BJ (cell line): ENCODE data around the gene IDS. TPM values are rescaled to one million over a fixed set of nuclear protein-coding genes. Genes with fewer than 3 reads are reported as not detected.
"Not testable (repeated sequence)": the region's sequence is repeated elsewhere in the genome, so short reads cannot be mapped to it uniquely, and the experiment has no call there.

ENCODE experiments used
- CTCF ChIA-PET: fragments of 350-600 bp; formaldehyde crosslinking; extraction: SDS; loops from one replicate; lab custom pipeline; 2021; ENCODE audit warnings: antibody characterized with exemption, inconsistent platforms; lab: Yijun Ruan, JAX
- POLR2A ChIA-PET: fragments of 300-600 bp; sonication (Branson Sonifier 250); formaldehyde crosslinking; extraction: SDS; loops from one replicate; lab custom pipeline; 2021; ENCODE audit warnings: antibody characterized with exemption; lab: Charles Lee
- DNase-seq: peaks from one replicate; pipeline ENCODE4 v3.0.0-alpha.2; 2011; ENCODE audit warnings: low read depth
- H3K27me3 ChIP-seq: 2 replicates; pipeline ENCODE4 v1.6.0; 2011; ENCODE audit warnings: low read length; ENCODE audit not compliant: control insufficient read depth, insufficient read depth
- H3K36me3 ChIP-seq: 2 replicates; pipeline ENCODE4 v1.5.1; 2011; ENCODE audit warnings: low read length; ENCODE audit not compliant: control insufficient read depth, insufficient read depth
- H3K4me3 ChIP-seq: 2 replicates; pipeline ENCODE4 v1.5.1; 2011; ENCODE audit warnings: low read depth, mild to moderate bottlenecking, control low read depth, low read length
- CTCF ChIP-seq: IDR thresholded peaks from 2 replicates; pipeline ENCODE4 v1.5.1; 2011; ENCODE audit warnings: low read depth, mild to moderate bottlenecking, control low read depth, inconsistent platforms, low read length, moderate library complexity; ENCODE audit not compliant: insufficient read depth
- polyA plus RNA-seq: library from polyadenylated mRNA; depleted of rRNA; stranded (reverse); fragments of >200 nt; gene quantifications from 2 replicates; pipeline ENCODE4 v1.2.3, GENCODE V29; 2011

IDS gene
- polyA plus RNA-seq, 1 experiment, result 108 TPM

- TF ChIP-seq CTCF, result no peak
- no peaks in the 10 kb centered on the region for H3K27me3 ChIP-seq
- H3K36me3 ChIP-seq, result no peaks in the 10 kb centered on the region
- H3K4me3 ChIP-seq, result peak overlapping the region; percentile 54
- peak; percentile 85 for DNase-seq
- CTCF ChIA-PET, result interaction anchor here (1.3 to 2.3 kb wide), 2 partner anchors 11 to 27 kb away, joined by 3 to 7 read pairs; no protein-coding TSS in a partner anchor
- POLR2A ChIA-PET, result no interaction called here
Measured at GRCh38 chrX:149539283-149540130, 34.4 kb upstream of the IDS start.

GRCh38 chrX:149537474-149537873 is 32.4 kb upstream of the IDS start:
- H3K36me3 ChIP-seq, CTCF ChIA-PET, POLR2A ChIA-PET, H3K4me3 ChIP-seq, DNase-seq, H3K27me3 ChIP-seq: not testable (repeated sequence)

- CTCF ChIA-PET, POLR2A ChIA-PET, H3K36me3 ChIP-seq, DNase-seq, H3K27me3 ChIP-seq, H3K4me3 ChIP-seq: not testable (repeated sequence)
Measured at GRCh38 chrX:149534926-149535602, 30.0 kb upstream of the IDS start.

- H3K36me3 ChIP-seq, H3K4me3 ChIP-seq, DNase-seq, CTCF ChIA-PET, H3K27me3 ChIP-seq, POLR2A ChIA-PET: not testable (repeated sequence)
Measured at GRCh38 chrX:149533999-149534398, 28.9 kb upstream of the IDS start.

- H3K4me3 ChIP-seq, POLR2A ChIA-PET, H3K36me3 ChIP-seq, CTCF ChIA-PET, DNase-seq, H3K27me3 ChIP-seq: not testable (repeated sequence)
Measured at GRCh38 chrX:149532868-149533267, 27.8 kb upstream of the IDS start.

GRCh38 chrX:149531599-149531998 is 26.5 kb upstream of the IDS start:
- no peak overlapping the region for H3K4me3 ChIP-seq
- no peaks in the 10 kb centered on the region for H3K36me3 ChIP-seq
- POLR2A ChIA-PET, result no interaction called here
- no peaks in the 10 kb centered on the region for H3K27me3 ChIP-seq
- CTCF ChIA-PET, result no interaction called here
- TF ChIP-seq CTCF, result no peak
- DNase-seq, result no peak

- TF ChIP-seq CTCF, result no peak
- Histone ChIP-seq H3K36me3 (no peaks in the 10 kb centered on the region), H3K27me3 (no peaks in the 10 kb centered on the region), H3K4me3 (no peak overlapping the region)
- no peak for DNase-seq
- ChIA-PET POLR2A (no interaction called here), CTCF (interaction anchor here (0.9 to 2.1 kb wide), 4 partner anchors 12 to 64 kb away, joined by 3 to 7 read pairs (median 4); partner anchors contain the start of gene EOLA1)
Measured at GRCh38 chrX:149528381-149528780, 23.3 kb upstream of the IDS start.
